Measurements from ENCODE around the gene ARID4B.

Gene ARID4B

GRCh38 chr1:235296729-235297128 lies 31.2 kb downstream of the ARID4B start:
- no peak for TF ChIP-seq CTCF (IDR thresholded peaks at IDR 0.05; ENCODE audit: borderline replicate concordance, extremely low read depth, low read length, poor library complexity, severe bottlenecking)
- no peak for TF ChIP-seq EZH2 (IDR thresholded peaks at IDR 0.05; ENCODE audit: borderline replicate concordance, low read depth, low read length, severe bottlenecking)
- Histone ChIP-seq H3K4me3 (ENCODE audit: low read depth in 1 of 2, low read length in 2 of 2) (peak overlapping the region in 1 of 2 experiments; percentile 47; a peak in 1 of 4 replicates), H4K20me1 (ENCODE audit: insufficient read depth, low read length) (peaks cover 5% of the 10 kb centered on the region; the same call in 1 of the 2 replicates), H2AFZ (ENCODE audit: low read depth, low read length) (no peak overlapping the region), H3K4me1 (ENCODE audit: insufficient read depth, low read length) (peaks cover 82% of the 10 kb centered on the region), H3K79me2 (ENCODE audit: insufficient read depth, low read length) (peaks cover 95% of the 10 kb centered on the region), H3K9ac (ENCODE audit: low read depth, low read length) (peak overlapping the region; percentile 39; the same call in 1 of the 2 replicates), H3K36me3 (ENCODE audit: insufficient read depth, low read length) (0 out of 2 replicates have a peak, but pooled peaks cover 3% of the 10 kb centered on the region), H3K27me3 (ENCODE audit: insufficient read depth, low read length, poor library complexity) (no peaks in the 10 kb centered on the region), H3K4me2 (ENCODE audit: insufficient read depth, low read length) (peak overlapping the region; percentile 68; the same call in 1 of the 2 replicates), H3K27ac (ENCODE audit: low read length) (peak overlapping the region; percentile 93), H3K9me3 (ENCODE audit: insufficient read depth, low read length, severe bottlenecking) (peaks cover 11% of the 10 kb centered on the region)
- no peak for DNase-seq
- ATAC-seq (ENCODE audit: insufficient read depth, low read depth): no peak

- H3K9me3 ChIP-seq (ENCODE audit: insufficient read depth, low read length, severe bottlenecking): peaks cover 11% of the 10 kb centered on the region
- TF ChIP-seq CTCF (IDR thresholded peaks at IDR 0.05; ENCODE audit: borderline replicate concordance, extremely low read depth, low read length, poor library complexity, severe bottlenecking) (no peak), EZH2 (IDR thresholded peaks at IDR 0.05; ENCODE audit: borderline replicate concordance, low read depth, low read length, severe bottlenecking) (no peak)
- ATAC-seq (ENCODE audit: insufficient read depth, low read depth): no peak
- no peak overlapping the region for H3K4me2 ChIP-seq (ENCODE audit: insufficient read depth, low read length)
- H3K27me3 ChIP-seq (ENCODE audit: insufficient read depth, low read length, poor library complexity): no peaks in the 10 kb centered on the region
- H3K4me3 ChIP-seq (ENCODE audit: low read depth in 1 of 2, low read length in 2 of 2): 0 out of 4 replicates have a peak overlapping the region, but pooled peaks of 1 of the 2 experiments have one; percentile 0
- H2AFZ ChIP-seq (ENCODE audit: low read depth, low read length): no peak overlapping the region
- no peak for DNase-seq
- H4K20me1 ChIP-seq (ENCODE audit: insufficient read depth, low read length): peaks cover 5% of the 10 kb centered on the region; the same call in 1 of the 2 replicates
- peaks cover 74% of the 10 kb centered on the region for H3K4me1 ChIP-seq (ENCODE audit: insufficient read depth, low read length)
- no peak overlapping the region; the same call in 1 of the 2 replicates for H3K9ac ChIP-seq (ENCODE audit: low read depth, low read length)
- 0 out of 2 replicates have a peak, but pooled peaks cover 3% of the 10 kb centered on the region for H3K36me3 ChIP-seq (ENCODE audit: insufficient read depth, low read length)
- peak overlapping the region; percentile 93 for H3K27ac ChIP-seq (ENCODE audit: low read length)
- H3K79me2 ChIP-seq (ENCODE audit: insufficient read depth, low read length): peaks cover 95% of the 10 kb centered on the region
These were observed 32.1 kb downstream of the ARID4B start for GRCh38 chr1:235295902-235296350.

GRCh38 chr1:235293322-235293942 lies 34.5 kb downstream of the ARID4B start:
- Histone ChIP-seq H3K27ac (ENCODE audit: low read length) (peak overlapping the region; percentile 51), H3K9ac (ENCODE audit: low read depth, low read length) (no peak overlapping the region), H3K4me1 (ENCODE audit: insufficient read depth, low read length) (peaks cover 73% of the 10 kb centered on the region), H3K79me2 (ENCODE audit: insufficient read depth, low read length) (peaks cover 95% of the 10 kb centered on the region), H2AFZ (ENCODE audit: low read depth, low read length) (no peak overlapping the region), H4K20me1 (ENCODE audit: insufficient read depth, low read length) (peaks cover 19% of the 10 kb centered on the region; the same call in 1 of the 2 replicates), H3K9me3 (ENCODE audit: insufficient read depth, low read length, severe bottlenecking) (peaks cover 11% of the 10 kb centered on the region), H3K4me3 (ENCODE audit: low read depth in 1 of 2, low read length in 2 of 2) (no peak overlapping the region), H3K27me3 (ENCODE audit: insufficient read depth, low read length, poor library complexity) (no peaks in the 10 kb centered on the region), H3K4me2 (ENCODE audit: insufficient read depth, low read length) (no peak overlapping the region), H3K36me3 (ENCODE audit: insufficient read depth, low read length) (0 out of 2 replicates have a peak, but pooled peaks cover 3% of the 10 kb centered on the region)
- no peak for ATAC-seq (ENCODE audit: insufficient read depth, low read depth)
- no peak for DNase-seq
- TF ChIP-seq CTCF (IDR thresholded peaks at IDR 0.05; ENCODE audit: borderline replicate concordance, extremely low read depth, low read length, poor library complexity, severe bottlenecking): no peak
- TF ChIP-seq EZH2 (IDR thresholded peaks at IDR 0.05; ENCODE audit: borderline replicate concordance, low read depth, low read length, severe bottlenecking): no peak

Measured in DND-41 (cell line).